Activated T-cell treated with anti-CD3 and anti-CD28 coated beads, Interleukin-2, amount 50 U/mL, for 4 hours (primary cell): Measurements from ENCODE around the gene TSPAN1. TPM values are rescaled to one million over a fixed set of nuclear protein-coding genes. Genes with fewer than 3 reads are reported as not detected.

ENCODE experiments used
- ATAC-seq, 2 donors: fragments of 200-7000 bp; cut with Tn5 transposase; one replicate each; pipeline ENCODE4 v1.10.0; 2021
- DNase-seq: peaks from one replicate; pipeline ENCODE4 v3.0.0-alpha.2; 2020
- H3K27me3 Mint-ChIP-seq: one replicate; pipeline ENCODE4 v1.8.0; 2021; ENCODE audit warnings: low read depth, mixed read lengths
- H3K36me3 Mint-ChIP-seq: one replicate; pipeline ENCODE4 v1.8.0; 2022; ENCODE audit warnings: mixed read lengths; ENCODE audit not compliant: insufficient read depth
- H3K4me1 Mint-ChIP-seq: one replicate; pipeline ENCODE4 v1.8.0; 2021; ENCODE audit warnings: low read depth, mixed read lengths
- H3K4me3 Mint-ChIP-seq: one replicate; pipeline ENCODE4 v1.8.0; 2021; ENCODE audit warnings: mild to moderate bottlenecking, moderate library complexity, mixed read lengths
- H3K9me3 Mint-ChIP-seq: one replicate; pipeline ENCODE4 v1.8.0; 2021; ENCODE audit warnings: mixed read lengths
- total RNA-seq, 3 donors: library from RNA; stranded (reverse); gene quantifications; one replicate each; pipeline ENCODE4 v1.2.1, GENCODE V29; 2021

Gene TSPAN1
- total RNA-seq, 3 donors from 2014 or later, result 0.23 to 0.37 (median 0.24) TPM

DNA sequence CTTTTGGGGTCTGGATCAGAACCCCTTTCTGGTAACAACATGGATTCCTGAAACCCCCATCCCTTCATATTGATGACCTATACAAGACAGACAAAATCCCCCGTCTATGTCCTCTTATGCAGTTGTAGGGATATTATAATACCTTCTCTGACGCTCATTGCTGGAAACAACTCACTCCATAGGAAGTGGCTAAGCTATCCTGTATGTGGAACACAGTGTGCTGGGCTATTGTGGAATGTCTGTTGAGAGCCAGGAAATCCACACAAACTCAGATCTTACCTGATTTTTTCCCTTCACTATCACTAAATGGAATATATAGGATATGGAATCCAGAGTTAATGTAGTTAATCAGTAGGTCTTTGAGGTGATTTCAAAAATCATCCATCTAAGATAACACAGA is 24.8 kb upstream of the TSPAN1 start:
- Mint-ChIP-seq H3K4me1 (no peaks in the 10 kb centered on the region), H3K9me3 (no peaks in the 10 kb centered on the region), H3K36me3 (no peaks in the 10 kb centered on the region), H3K27me3 (peaks cover 2% of the 10 kb centered on the region), H3K4me3 (no peak overlapping the region)
- no peak for DNase-seq
- ATAC-seq, result no peak

DNA sequence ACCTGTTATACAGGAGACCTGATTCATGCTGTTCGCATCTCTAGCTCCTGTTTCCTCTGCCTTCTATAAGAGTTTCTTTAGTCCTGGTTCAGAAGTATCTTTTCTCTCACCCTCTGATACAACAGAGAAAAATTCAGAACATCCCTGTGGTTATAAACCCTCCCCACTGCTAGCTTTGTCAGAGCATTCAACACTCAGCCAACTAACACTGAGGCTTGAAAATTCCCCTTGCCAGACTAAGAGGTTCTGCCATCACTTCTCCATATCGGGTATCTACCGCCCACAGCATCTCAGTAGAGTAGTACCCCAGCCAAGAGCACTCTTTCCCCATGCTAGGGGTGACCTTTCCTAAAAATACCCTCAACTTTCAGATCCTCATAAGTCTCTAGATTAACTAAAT is 22.9 kb upstream of the TSPAN1 start:
- ATAC-seq, result no peak
- H3K9me3 Mint-ChIP-seq, result no peaks in the 10 kb centered on the region
- H3K4me3 Mint-ChIP-seq, result no peak overlapping the region
- H3K27me3 Mint-ChIP-seq, result no peaks in the 10 kb centered on the region
- H3K36me3 Mint-ChIP-seq, result no peaks in the 10 kb centered on the region
- DNase-seq, result no peak
- no peaks in the 10 kb centered on the region for H3K4me1 Mint-ChIP-seq

DNA sequence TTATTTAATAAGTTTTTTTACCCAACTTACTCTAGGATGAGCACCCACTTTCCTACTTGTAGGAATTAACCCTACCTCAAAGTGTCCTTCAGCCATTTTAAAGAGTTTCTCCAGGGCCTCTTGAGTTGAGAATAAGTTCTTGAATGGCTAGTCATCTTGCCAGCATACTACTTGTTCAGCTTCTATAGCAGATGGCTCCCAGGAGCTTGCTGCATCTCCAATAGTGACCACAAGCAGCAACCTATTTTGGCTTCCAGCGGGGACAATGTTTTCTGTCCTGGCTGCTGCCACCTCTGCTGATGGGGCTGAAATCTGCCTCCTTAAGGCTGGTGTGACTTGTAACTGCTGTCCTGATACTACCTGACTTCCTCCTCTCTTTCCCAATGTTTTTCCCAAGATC is 21.7 kb upstream of the TSPAN1 start:
- Mint-ChIP-seq H3K36me3 (no peaks in the 10 kb centered on the region), H3K27me3 (no peaks in the 10 kb centered on the region), H3K9me3 (no peaks in the 10 kb centered on the region), H3K4me3 (no peak overlapping the region), H3K4me1 (no peaks in the 10 kb centered on the region)
- ATAC-seq (no peak), DNase-seq (no peak)

DNA sequence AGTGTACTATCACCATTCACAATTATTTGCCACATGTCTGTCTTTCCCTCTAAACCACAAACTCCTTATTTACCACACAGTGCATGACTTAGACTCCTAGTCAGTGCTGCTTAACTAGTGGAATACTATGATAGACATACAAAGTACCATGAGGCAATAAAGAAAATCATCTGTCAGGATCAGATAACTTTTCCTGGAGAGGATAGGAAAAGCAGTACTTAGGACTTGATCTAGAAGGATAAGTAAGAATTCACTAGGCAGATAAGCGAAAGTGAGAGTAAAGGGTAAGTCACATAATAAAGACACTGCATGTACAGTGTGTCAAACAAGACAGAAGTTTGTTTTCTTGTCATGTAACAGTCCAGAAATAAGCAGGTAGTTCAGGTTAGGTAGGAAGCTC is 21.2 kb upstream of the TSPAN1 start:
- Mint-ChIP-seq H3K4me3 (no peak overlapping the region), H3K9me3 (no peaks in the 10 kb centered on the region), H3K27me3 (no peaks in the 10 kb centered on the region), H3K36me3 (no peaks in the 10 kb centered on the region), H3K4me1 (no peaks in the 10 kb centered on the region)
- DNase-seq (no peak), ATAC-seq (no peak)

DNA sequence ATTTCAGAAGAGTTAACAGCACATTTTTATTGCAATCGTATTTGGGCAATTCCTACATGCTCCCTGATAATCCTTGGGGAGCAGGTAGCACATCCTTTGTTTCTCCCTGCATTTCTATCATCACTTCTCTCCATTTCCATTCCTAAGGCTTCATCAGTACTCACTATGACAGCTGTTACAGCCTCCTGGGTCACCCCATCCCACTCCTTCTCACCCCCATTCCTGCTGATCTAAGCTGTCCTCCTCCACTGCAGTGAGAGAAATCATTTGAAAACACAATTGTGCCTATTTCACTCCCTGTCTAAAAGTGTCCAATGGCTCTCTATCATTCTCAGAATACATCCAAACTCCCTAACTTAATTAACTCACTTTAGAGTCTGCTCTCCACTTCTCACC is 17.0 kb upstream of the TSPAN1 start:
- H3K4me1 Mint-ChIP-seq, result no peaks in the 10 kb centered on the region
- no peaks in the 10 kb centered on the region for H3K36me3 Mint-ChIP-seq
- DNase-seq, result no peak
- H3K4me3 Mint-ChIP-seq, result no peak overlapping the region
- no peak for ATAC-seq
- H3K27me3 Mint-ChIP-seq, result no peaks in the 10 kb centered on the region
- H3K9me3 Mint-ChIP-seq, result no peaks in the 10 kb centered on the region

DNA sequence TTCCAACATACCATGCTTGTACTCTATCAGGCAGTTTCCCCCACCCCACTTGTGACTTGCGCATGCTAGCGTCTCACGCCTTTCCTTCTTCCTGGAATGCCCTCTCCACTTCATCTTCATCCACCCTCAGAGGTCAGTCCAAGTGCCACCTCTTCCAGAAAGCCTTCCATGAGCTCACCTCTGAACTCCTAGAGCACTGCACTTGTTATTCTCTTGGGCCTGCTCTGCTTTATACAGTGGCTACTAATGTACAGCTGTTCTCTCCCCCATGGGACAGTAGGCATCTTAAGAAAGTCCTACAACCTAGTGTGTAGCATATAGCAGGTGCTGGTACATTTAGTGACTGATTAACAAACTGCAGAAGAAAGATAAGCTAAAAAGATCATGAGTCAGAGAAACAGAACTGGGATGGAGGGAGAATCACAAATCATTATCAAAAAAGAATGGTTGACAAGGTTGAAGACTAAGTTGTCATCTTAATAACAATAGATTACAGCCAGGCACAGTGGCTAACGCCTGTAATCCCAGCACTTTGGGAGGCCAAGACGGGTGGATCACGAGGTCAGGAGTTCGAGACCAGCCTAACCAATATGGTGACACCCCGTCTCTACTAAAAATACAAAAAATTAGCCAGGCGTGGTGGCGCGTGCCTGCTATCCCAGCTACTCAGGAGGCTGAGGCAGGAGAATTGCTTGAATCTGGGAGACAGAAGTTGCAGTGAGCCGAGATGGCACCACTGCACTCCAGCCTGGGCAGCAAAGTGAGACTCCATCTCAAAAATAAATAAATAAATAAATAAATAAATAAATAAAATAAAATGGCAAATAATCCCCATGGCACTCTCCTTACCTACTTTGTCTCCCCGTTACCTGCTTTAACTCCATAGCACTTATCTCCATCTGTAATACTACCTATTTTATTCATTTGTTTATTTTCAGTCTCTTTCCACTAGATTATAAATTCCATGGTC is 16.3 kb upstream of the TSPAN1 start:
- H3K9me3 Mint-ChIP-seq, result no peaks in the 10 kb centered on the region
- no peak overlapping the region for H3K4me3 Mint-ChIP-seq
- no peaks in the 10 kb centered on the region for H3K27me3 Mint-ChIP-seq
- no peak for DNase-seq
- H3K36me3 Mint-ChIP-seq, result no peaks in the 10 kb centered on the region
- no peak for ATAC-seq
- H3K4me1 Mint-ChIP-seq, result no peaks in the 10 kb centered on the region

DNA sequence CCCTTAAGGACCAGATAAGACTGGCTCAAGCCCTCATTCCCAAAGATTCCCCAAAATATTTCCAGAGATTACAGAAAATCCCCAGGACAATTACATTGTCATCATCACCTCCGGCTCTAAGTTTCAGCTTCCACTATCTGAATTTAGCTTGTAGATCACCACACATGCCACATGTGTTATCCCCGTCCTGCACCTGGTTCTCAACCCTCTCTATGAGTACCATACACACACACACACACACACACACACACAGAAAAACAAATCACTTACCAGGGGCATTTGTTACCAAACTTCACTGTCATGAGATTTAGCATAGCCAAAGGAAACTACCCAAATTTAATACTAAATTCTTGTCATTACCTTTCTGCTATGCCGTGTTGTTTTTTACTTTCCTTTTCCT is 15.4 kb upstream of the TSPAN1 start:
- Mint-ChIP-seq H3K9me3 (no peaks in the 10 kb centered on the region), H3K4me1 (no peaks in the 10 kb centered on the region), H3K27me3 (peaks cover 3% of the 10 kb centered on the region), H3K36me3 (no peaks in the 10 kb centered on the region), H3K4me3 (no peak overlapping the region)
- no peak for DNase-seq
- no peak for ATAC-seq

DNA sequence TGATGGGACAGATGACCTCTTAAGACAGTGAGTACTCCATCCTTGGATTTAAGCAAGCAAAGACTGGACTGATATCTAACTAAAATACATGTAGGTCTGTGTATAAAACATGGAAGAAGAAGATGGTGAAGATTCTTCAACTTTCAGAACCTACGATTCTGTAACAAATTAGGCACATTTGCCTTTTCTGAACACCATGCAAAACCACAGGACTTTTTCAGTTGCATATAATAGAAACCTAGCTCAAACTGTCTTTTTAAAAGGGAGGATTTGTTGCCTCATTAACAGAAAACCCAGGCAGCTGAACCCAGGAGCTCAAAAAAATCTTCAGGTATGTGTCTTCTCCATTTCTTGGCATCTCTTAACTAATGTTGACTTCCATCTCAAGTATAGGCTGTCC is 14.7 kb upstream of the TSPAN1 start:
- DNase-seq, result no peak
- no peaks in the 10 kb centered on the region for H3K4me1 Mint-ChIP-seq
- H3K27me3 Mint-ChIP-seq, result peaks cover 3% of the 10 kb centered on the region
- no peaks in the 10 kb centered on the region for H3K36me3 Mint-ChIP-seq
- H3K9me3 Mint-ChIP-seq, result no peaks in the 10 kb centered on the region
- ATAC-seq, result no peak
- H3K4me3 Mint-ChIP-seq, result no peak overlapping the region

DNA sequence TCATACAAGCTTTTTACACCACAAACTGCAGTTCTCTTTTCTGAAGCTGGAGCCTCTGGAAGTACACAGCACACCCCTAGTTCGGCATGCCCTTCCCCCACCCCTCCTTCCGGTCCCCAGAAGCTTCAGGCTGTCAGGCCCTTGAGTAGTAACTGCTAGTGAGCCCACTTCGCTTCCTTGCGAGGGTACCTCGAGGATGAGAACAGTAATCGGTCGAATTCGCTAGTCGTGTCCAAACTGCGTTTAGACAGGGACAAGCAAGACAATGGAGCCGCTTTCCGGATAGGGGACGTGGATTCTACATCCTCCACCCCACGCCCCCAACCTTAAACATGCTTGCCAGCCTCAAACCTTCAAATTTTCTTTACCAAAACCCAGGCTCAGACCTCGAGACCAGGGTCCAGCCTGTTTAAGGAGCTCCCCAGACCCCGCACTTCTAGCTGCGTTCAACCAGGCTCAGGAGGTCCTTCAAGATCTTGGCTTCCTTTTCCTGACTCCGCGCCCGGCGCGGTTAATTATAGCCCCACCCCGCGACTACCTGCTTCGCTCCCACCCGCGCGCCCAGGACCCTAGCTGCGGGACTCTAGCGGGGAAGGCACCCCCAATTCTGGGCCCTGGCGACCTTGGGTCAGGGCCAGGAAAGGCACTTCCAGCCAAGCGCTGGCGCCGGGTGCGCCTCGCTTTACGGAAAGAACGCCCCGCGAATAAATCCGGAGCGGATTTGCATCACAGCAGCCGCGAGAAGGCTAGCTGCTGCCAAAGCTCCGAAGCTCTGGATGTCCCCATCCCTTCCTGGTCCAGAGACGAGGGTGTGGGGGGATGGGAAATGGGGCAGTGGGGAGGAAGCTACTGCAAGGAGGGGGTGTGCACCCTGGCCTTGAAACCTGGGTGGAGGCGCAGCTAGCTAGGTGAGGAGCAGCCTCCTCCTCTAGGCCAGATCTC is 8.1 kb upstream of the TSPAN1 start:
- DNase-seq (peak; percentile 33), ATAC-seq (peak; percentile 75 to 79)
- no peaks in the 10 kb centered on the region for H3K36me3 Mint-ChIP-seq
- H3K4me3 Mint-ChIP-seq, result peak overlapping the region; percentile 84
- H3K27me3 Mint-ChIP-seq, result peaks cover 6% of the 10 kb centered on the region
- H3K9me3 Mint-ChIP-seq, result no peaks in the 10 kb centered on the region
- peaks cover 18% of the 10 kb centered on the region for H3K4me1 Mint-ChIP-seq

DNA sequence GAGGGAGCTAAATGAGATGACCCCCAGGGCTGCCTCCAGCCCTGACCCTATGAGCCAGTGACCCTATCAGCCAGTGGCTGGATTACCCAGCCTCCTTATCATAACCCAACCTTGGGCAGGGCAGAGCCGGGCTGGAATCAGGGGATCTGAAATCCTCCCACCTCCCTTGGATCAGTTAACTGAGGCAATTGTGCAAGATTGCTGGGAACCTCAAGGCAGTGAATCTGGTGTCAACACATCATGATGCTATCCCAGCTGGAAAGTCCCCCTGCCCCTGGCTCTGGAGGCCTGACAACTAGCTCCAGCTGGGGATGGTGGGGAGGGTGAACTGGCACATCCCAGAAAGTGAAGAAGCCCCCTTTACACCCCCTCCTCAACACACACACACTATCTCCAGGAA is 6.4 kb upstream of the TSPAN1 start:
- Mint-ChIP-seq H3K27me3 (peaks cover 9% of the 10 kb centered on the region), H3K4me1 (peaks cover 18% of the 10 kb centered on the region), H3K4me3 (no peak overlapping the region), H3K9me3 (no peaks in the 10 kb centered on the region), H3K36me3 (no peaks in the 10 kb centered on the region)
- ATAC-seq (no peak), DNase-seq (no peak)

DNA sequence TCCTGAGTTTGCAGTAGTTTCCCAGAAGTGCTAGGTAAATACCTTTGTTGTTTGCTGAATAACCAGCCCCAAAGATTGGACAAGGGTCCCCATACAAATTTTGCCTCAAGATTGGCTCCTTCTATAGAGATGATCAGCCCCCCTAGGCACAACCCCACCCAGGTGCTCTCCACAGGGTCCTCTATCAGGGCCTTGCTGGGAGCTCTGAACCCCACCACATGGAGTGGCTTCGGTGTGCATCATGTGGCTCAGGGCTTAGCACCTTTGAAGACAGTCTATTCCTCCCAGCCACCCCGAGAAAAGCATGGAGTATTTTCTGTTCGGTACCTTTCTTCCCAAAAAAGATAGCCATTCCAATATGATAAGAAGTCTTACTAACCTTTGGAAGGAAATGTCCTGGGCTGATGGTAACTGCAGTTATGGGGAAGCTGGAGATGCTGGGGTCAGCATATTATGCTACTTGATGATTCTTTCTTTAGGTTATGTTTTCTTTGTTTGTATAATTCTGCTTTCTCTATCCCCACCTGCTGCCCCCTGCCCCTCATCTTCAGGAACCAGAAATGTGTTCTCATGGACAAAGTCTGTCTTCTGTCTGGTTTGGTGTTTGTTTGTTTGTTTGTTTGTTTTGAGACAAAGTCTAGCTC is 5.0 kb upstream of the TSPAN1 start:
- no peak for DNase-seq
- no peak for ATAC-seq
- Mint-ChIP-seq H3K4me3 (no peak overlapping the region), H3K27me3 (peaks cover 5% of the 10 kb centered on the region), H3K9me3 (no peaks in the 10 kb centered on the region), H3K4me1 (peaks cover 18% of the 10 kb centered on the region), H3K36me3 (no peaks in the 10 kb centered on the region)

DNA sequence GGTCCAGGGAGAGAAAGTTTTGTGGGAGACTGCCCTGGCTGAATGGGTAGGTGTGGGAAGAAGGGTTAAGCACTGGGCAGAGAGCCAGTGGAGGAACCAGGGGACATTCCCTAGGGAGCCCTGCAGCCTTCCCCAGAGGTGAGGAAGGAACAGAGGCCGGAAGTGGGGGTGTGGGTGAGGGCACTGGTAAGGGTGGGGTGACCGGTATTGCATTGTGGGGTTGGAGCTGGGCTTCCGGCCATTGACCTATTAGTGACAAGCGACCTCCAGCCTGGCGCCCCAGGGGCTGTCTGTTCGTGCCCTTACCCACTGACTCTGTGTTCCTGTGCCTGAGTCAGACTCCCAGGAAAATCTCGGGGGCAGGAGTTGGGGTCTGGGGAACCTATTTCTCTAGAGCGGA is 3.5 kb upstream of the TSPAN1 start:
- Mint-ChIP-seq H3K4me3 (no peak overlapping the region), H3K4me1 (peaks cover 15% of the 10 kb centered on the region), H3K9me3 (no peaks in the 10 kb centered on the region), H3K36me3 (no peaks in the 10 kb centered on the region), H3K27me3 (peaks cover 5% of the 10 kb centered on the region)
- ATAC-seq, result no peak
- no peak for DNase-seq

DNA sequence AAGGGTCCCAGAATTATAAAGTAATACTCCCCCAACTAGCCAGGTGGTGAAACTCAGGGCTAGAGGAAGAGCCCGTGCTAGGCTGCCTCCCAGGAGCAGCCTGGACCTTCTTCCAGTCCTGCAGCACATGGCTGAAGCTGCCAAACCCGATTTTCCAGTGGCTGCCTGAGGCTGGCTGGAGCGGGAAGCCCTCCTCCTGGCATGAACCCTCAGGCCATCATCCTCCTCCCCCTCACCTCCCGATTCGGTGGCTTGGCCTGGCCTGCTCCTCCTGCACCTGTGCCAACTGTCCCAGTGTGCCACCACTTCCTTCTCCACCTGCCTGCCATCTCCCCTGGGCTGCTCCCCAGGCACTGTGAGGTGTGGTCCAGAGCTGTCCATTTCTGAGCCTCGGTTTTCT is 3.0 kb upstream of the TSPAN1 start:
- Mint-ChIP-seq H3K9me3 (no peaks in the 10 kb centered on the region), H3K36me3 (no peaks in the 10 kb centered on the region), H3K27me3 (peaks cover 5% of the 10 kb centered on the region)

DNA sequence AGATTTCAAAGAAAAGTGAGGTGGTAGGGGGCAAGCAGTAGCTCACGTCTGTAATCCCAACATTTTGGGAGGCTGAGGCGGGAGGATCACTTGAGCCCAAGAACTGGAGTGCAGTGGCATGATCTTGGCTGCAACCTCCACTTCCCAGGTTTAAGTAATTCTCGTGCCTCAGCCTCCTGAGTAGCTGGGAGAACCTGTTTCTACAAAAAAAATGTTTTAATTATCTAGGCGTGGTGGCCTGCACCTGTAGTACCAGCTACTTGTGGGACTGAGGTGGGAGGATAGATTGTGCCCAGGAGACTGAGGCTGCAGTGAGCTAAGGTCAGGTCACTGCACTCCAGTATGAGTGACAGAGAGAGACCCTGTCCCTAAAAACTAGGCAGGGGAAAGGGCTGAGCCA is 2.6 kb upstream of the TSPAN1 start:
- DNase-seq (no peak), ATAC-seq (no peak)
- H3K36me3 Mint-ChIP-seq, result no peaks in the 10 kb centered on the region
- no peaks in the 10 kb centered on the region for H3K9me3 Mint-ChIP-seq
- H3K4me3 Mint-ChIP-seq, result no peak overlapping the region
- peaks cover 5% of the 10 kb centered on the region for H3K27me3 Mint-ChIP-seq
- peaks cover 6% of the 10 kb centered on the region for H3K4me1 Mint-ChIP-seq

More for the DNA sequence above, 3.0 kb upstream of the TSPAN1 start:
- no peak for ATAC-seq
- Mint-ChIP-seq H3K4me1 (peaks cover 10% of the 10 kb centered on the region), H3K4me3 (no peak overlapping the region)
- DNase-seq, result no peak
